ENCODE results near the gene CENPN.

The CENPN gene

GRCh38 chr16:81029930-81030604 is 23.1 kb downstream of the CENPN start:
- Mint-ChIP-seq H3K27me3 (no peaks in the 10 kb centered on the region), H3K36me3 (peaks cover 5% of the 10 kb centered on the region), H3K9me3 (no peaks in the 10 kb centered on the region), H3K4me3 (no peak overlapping the region), H3K4me1 (no peaks in the 10 kb centered on the region), H3K27ac (no peak overlapping the region)
- ATAC-seq (ENCODE audit: low read depth) = no peak
- DNase-seq (ENCODE audit: low spot score in 2 of 2) = no peak

DNA sequence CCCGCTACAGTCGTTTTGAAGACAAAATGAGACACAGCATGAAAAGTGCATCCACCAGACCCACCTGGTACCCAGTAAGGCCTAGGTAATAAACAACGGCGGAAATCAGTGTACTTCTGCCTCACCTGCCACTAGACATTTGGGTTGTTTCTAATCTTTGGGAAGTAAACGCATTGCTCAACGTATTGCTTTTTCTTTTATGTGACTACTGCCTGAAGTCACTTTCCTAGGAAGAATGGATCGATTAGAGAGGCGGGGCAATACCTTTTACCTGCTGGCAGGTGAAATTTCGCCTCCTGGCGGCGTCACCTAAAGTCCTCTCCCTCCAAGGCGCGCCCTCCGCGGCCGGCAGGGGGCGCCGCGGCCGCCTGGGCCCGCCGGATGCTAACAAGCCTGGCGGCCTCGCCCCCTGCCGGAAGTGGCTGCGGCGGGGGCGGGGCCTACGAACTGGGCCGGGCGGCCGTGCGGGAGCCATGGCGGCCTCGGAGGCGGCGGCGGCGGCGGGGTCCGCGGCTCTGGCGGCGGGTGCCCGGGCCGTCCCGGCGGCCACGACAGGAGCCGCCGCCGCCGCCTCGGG is 28.5 kb downstream of the CENPN start, which contains the start of gene ATMIN:
Gene ATMIN (plus strand): TSS at position 445 of the 577 bp plus-strand sequence. CDS start 29 bp downstream, at position 474.
- Mint-ChIP-seq H3K27ac (no peak within 1 kb of the TSS), H3K36me3 (peaks cover 9% of the 10 kb centered on the region), H3K9me3 (no peaks in the 10 kb centered on the region), H3K4me1 (peaks cover 21% of the 10 kb centered on the region), H3K4me3 (peak within 1 kb of the TSS; percentile 79), H3K27me3 (no peaks in the 10 kb centered on the region)
- ATAC-seq (ENCODE audit: low read depth) (peak; percentile 94), DNase-seq (ENCODE audit: low spot score in 2 of 2) (peak; percentile 88)

DNA sequence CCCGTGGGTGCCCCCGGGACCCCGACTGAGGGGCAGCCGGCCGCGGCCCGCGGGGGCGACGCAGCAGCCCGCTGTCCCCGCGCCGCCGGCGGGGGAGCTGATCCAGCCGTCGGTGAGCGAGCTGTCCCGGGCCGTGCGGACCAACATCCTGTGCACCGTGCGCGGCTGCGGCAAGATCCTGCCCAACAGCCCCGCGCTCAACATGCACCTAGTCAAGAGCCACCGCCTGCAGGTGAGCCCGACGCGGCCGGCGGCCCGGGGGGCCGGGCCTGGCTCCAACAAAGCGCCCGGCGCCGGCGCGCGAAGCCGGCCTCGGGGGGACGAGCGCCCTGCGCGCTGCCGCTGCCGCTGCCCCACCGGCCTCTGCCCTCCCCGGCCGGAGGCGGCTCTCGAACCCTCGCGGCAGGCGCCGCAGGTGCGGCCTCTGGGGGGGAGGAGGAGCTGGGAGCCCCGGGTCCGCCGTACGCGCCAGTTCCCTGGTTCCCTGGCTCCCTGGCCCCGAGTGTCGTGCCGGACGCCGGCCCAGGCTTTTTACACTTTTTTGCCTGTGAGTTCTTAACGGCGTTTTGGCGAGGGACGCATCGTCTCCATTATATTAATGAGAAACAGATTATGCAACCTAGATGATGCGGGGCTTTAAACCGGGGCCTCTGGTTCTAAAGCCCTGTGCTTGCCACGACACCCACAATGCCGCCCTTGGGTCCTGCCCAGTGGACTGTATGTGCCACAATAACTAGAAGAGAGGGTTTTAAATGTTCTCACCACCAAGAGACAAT is 29.1 kb downstream of the CENPN start:
- peaks cover 12% of the 10 kb centered on the region for H3K36me3 Mint-ChIP-seq
- DNase-seq (ENCODE audit: low spot score in 2 of 2) (peak in 1 of 2 donors; percentile 16), ATAC-seq (ENCODE audit: low read depth) (peak; percentile 60)
- H3K27ac Mint-ChIP-seq = no peak overlapping the region
- H3K4me1 Mint-ChIP-seq = peaks cover 21% of the 10 kb centered on the region
- no peaks in the 10 kb centered on the region for H3K9me3 Mint-ChIP-seq
- peak overlapping the region; percentile 79 for H3K4me3 Mint-ChIP-seq
- H3K27me3 Mint-ChIP-seq = no peaks in the 10 kb centered on the region

DNA sequence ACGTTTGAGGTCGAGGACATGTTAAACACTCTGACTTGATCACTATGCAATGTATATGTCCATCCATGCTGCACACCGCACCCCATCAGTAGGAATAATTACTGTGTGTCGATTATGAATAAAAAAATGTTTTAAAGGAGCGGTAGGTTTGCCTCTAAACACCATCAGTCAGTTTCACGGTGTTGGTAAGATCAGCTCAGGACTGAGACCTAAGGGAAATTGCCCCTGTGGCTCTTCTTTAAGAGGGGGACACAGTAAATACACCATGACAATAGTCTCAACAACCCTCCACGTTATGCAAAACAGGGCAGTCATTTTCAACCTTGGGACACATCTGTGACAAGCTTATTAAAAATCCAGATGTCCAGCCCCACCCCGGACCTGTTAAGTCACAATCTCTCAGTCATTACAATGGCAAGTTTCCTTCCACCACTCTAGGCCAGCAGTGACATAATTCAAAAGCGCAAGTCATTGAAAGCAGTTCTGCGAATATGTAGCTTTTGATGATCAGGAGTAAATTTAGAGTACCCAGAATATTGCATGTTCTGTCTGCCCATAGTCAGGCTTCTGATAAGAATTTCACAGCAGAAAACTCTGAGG is 29.8 kb downstream of the CENPN start:
- Mint-ChIP-seq H3K27me3 (no peaks in the 10 kb centered on the region), H3K9me3 (no peaks in the 10 kb centered on the region), H3K4me1 (peaks cover 21% of the 10 kb centered on the region), H3K36me3 (peaks cover 18% of the 10 kb centered on the region), H3K27ac (no peak overlapping the region), H3K4me3 (peak overlapping the region; percentile 79)
- no peak for DNase-seq (ENCODE audit: low spot score in 2 of 2)
- no peak for ATAC-seq (ENCODE audit: low read depth)

GRCh38 chr16:81040131-81040530 is 33.1 kb downstream of the CENPN start:
- ATAC-seq (ENCODE audit: low read depth) = no peak
- Mint-ChIP-seq H3K9me3 (no peaks in the 10 kb centered on the region), H3K27ac (no peak overlapping the region), H3K4me1 (peaks cover 21% of the 10 kb centered on the region), H3K36me3 (peaks cover 41% of the 10 kb centered on the region), H3K4me3 (no peak overlapping the region), H3K27me3 (no peaks in the 10 kb centered on the region)
- no peak for DNase-seq (ENCODE audit: low spot score in 2 of 2)

DNA sequence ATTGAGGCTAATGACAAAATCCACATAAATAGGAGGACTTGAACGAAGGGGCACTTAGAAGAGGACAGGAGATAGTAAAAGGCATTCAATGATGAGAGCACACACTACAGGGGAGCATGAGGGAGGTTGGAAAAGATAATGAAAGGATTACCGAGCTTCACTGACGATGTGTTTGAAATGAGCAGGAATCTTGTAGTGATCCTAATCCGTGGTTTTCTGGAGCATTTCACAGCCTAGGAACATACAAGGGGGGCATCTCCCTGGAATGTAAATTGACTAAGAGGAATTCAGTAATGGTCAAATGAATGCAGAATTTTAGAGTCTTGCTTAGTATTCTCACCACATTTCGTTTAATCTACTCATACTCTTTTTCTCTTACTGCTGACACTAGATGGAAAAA is 33.8 kb downstream of the CENPN start:
- Mint-ChIP-seq H3K27ac (no peak overlapping the region), H3K27me3 (no peaks in the 10 kb centered on the region), H3K36me3 (peaks cover 45% of the 10 kb centered on the region), H3K4me3 (no peak overlapping the region), H3K9me3 (no peaks in the 10 kb centered on the region), H3K4me1 (peaks cover 21% of the 10 kb centered on the region)
- DNase-seq (ENCODE audit: low spot score in 2 of 2) = no peak
- ATAC-seq (ENCODE audit: low read depth) = no peak

- Mint-ChIP-seq H3K27me3 (no peaks in the 10 kb centered on the region), H3K4me1 (peaks cover 18% of the 10 kb centered on the region), H3K36me3 (peaks cover 45% of the 10 kb centered on the region), H3K9me3 (no peaks in the 10 kb centered on the region), H3K4me3 (no peak overlapping the region), H3K27ac (no peak overlapping the region)
- DNase-seq (ENCODE audit: low spot score in 2 of 2) (no peak), ATAC-seq (ENCODE audit: low read depth) (no peak)
Observed at GRCh38 chr16:81041696-81042095, 34.7 kb downstream of the CENPN start.

DNA sequence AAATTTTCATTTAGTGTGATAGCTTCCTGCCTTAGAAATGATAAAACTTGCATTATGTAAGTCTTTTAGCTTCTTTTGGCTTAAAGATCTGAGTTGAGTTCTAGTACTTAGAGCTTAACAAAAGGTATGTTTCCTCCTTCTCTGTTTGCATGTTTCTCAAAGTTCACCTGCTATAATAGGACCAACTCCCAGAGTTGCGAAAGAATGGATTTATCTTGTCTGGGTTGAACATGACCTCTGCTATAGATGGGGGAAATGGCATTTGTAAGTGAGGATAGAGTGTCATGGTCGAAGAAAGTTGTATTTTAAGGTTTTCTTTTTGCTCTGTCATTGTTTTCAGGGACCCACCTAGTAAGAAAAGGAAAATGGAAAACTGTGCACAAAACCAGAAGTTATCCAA is 35.8 kb downstream of the CENPN start:
- peaks cover 9% of the 10 kb centered on the region for H3K4me1 Mint-ChIP-seq
- H3K4me3 Mint-ChIP-seq = no peak overlapping the region
- H3K27ac Mint-ChIP-seq = no peak overlapping the region
- peaks cover 45% of the 10 kb centered on the region for H3K36me3 Mint-ChIP-seq
- H3K9me3 Mint-ChIP-seq = no peaks in the 10 kb centered on the region
- H3K27me3 Mint-ChIP-seq = no peaks in the 10 kb centered on the region
- DNase-seq (ENCODE audit: low spot score in 2 of 2) (no peak), ATAC-seq (ENCODE audit: low read depth) (no peak)

GRCh38 chr16:81053761-81054160 is 46.7 kb downstream of the CENPN start:
- Mint-ChIP-seq H3K27me3 (peaks cover 2% of the 10 kb centered on the region), H3K36me3 (peaks cover 1% of the 10 kb centered on the region), H3K4me3 (no peak overlapping the region), H3K4me1 (peaks cover 5% of the 10 kb centered on the region), H3K9me3 (peaks cover 8% of the 10 kb centered on the region), H3K27ac (no peak overlapping the region)
- no peak for ATAC-seq (ENCODE audit: low read depth)
- no peak for DNase-seq (ENCODE audit: low spot score in 2 of 2)

GRCh38 chr16:81060576-81061306 is 53.7 kb downstream of the CENPN start:
- ATAC-seq (ENCODE audit: low read depth) (no peak), DNase-seq (ENCODE audit: low spot score in 2 of 2) (no peak)
- no peaks in the 10 kb centered on the region for H3K9me3 Mint-ChIP-seq
- H3K4me3 Mint-ChIP-seq = no peak overlapping the region
- no peak overlapping the region for H3K27ac Mint-ChIP-seq
- H3K36me3 Mint-ChIP-seq = no peaks in the 10 kb centered on the region
- H3K27me3 Mint-ChIP-seq = no peaks in the 10 kb centered on the region
- H3K4me1 Mint-ChIP-seq = no peaks in the 10 kb centered on the region

- no peak overlapping the region for H3K27ac Mint-ChIP-seq
- no peaks in the 10 kb centered on the region for H3K9me3 Mint-ChIP-seq
- H3K4me1 Mint-ChIP-seq = no peaks in the 10 kb centered on the region
- no peaks in the 10 kb centered on the region for H3K36me3 Mint-ChIP-seq
- no peaks in the 10 kb centered on the region for H3K27me3 Mint-ChIP-seq
- no peak for ATAC-seq (ENCODE audit: low read depth)
- no peak overlapping the region for H3K4me3 Mint-ChIP-seq
- no peak for DNase-seq (ENCODE audit: low spot score in 2 of 2)
Observed at GRCh38 chr16:81061307-81061640, 54.3 kb downstream of the CENPN start.

DNA sequence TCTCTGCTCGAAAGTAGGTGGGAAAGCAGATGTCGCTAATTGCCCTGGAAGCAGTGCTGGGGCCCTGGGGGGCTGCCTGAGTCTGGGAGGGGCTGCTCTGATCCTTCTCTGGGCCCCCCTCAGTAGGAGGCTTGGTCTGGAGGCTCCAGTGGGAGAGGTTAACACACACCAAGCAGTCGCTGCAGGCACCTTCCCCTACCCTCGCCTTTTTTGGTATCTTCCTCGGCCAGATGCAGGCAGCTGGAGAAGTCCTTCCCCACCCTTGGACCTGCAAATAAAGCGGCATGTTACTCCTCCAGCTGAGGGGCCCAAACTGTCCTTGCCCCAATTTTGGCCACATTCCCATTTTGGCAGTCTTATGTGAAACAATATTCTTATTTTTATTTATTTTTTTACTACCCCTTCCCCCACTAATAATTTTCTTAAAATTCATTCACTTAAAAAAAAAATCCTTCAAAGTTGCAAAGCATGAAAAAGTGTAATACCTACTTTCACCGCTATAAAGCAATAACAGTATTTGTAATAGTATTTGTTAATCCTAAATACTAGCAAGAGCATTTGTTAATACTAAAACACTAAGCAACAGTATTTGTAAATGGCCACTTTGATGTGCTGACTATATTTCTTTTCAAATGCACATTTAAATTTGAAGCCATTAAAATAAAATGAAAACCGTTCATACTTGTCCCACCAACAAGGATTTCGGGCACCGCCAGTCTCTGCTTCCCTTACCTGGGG is 55.0 kb downstream of the CENPN start:
- no peak overlapping the region for H3K27ac Mint-ChIP-seq
- no peak overlapping the region for H3K4me3 Mint-ChIP-seq
- no peak for DNase-seq (ENCODE audit: low spot score in 2 of 2)
- no peaks in the 10 kb centered on the region for H3K9me3 Mint-ChIP-seq
- no peaks in the 10 kb centered on the region for H3K27me3 Mint-ChIP-seq
- ATAC-seq (ENCODE audit: low read depth) = no peak
- no peaks in the 10 kb centered on the region for H3K36me3 Mint-ChIP-seq
- H3K4me1 Mint-ChIP-seq = no peaks in the 10 kb centered on the region

- ATAC-seq (ENCODE audit: low read depth) (no peak), DNase-seq (ENCODE audit: low spot score in 2 of 2) (no peak)
- Mint-ChIP-seq H3K4me1 (no peaks in the 10 kb centered on the region), H3K4me3 (no peak overlapping the region), H3K27ac (no peak overlapping the region), H3K36me3 (no peaks in the 10 kb centered on the region), H3K27me3 (no peaks in the 10 kb centered on the region), H3K9me3 (no peaks in the 10 kb centered on the region)
Observed at GRCh38 chr16:81066681-81067080, 59.7 kb downstream of the CENPN start.

Measured in memory B cell (primary cell).